GM12878 (cell line): ENCODE results near the gene USP15. TPM values are rescaled to one million over a fixed set of nuclear protein-coding genes. Genes with fewer than 3 reads are reported as not detected.

ENCODE experiments used
- CUX1 ChIP-seq: IDR thresholded peaks from 2 replicates; pipeline ENCODE4 v1.6.1; 2012; ENCODE audit warnings: improper control_type of control experiment, low read depth, low read length; ENCODE audit not compliant: insufficient replicate concordance
- E2F8 ChIP-seq: fragments of 450-650 bp; IDR thresholded peaks from 2 replicates; pipeline ENCODE4 v1.6.1; 2018; ENCODE audit warnings: mild to moderate bottlenecking, low read depth, moderate library complexity; ENCODE audit not compliant: partially characterized antibody
- NBN ChIP-seq: fragments of 450-650 bp; IDR thresholded peaks from 2 replicates; pipeline ENCODE4 v1.6.1; 2016
- TARDBP ChIP-seq: IDR thresholded peaks from 2 replicates; pipeline ENCODE4 v1.6.1; 2016; ENCODE audit warnings: borderline replicate concordance
- polyA plus RNA-seq, 11 experiments: library from polyadenylated mRNA; depleted of rRNA in 4 of 11; unstranded in 6 of 11; stranded (reverse) in 5 of 11; fragments of >200 nt; fragmentation: Nextera tagmentation in 4 of 11; fragmentation: Illumina TruSeq in 1 of 11; extraction: Ambion mirVana in 4 of 11; extraction: Trizol in 1 of 11; gene quantifications; 1 replicate in 1 of 11; 2 replicates in 10 of 11; pipeline versions ENCODE4 v1.2.1 to v1.2.3, GENCODE V29; 2011 to 2016; ENCODE audit warnings: inconsistent platforms in 2 of 11, missing spikeins in 2 of 11, low read depth in 1 of 11
- total RNA-seq, 4 experiments: library from RNA; depleted of rRNA in 3 of 4; stranded (reverse); fragments of >200 nt in 3 of 4; fragmentation: Illumina TruSeq in 1 of 4; extraction: Trizol in 1 of 4; gene quantifications; 2 replicates each; pipeline versions ENCODE4 v1.2.1 to v1.2.3, GENCODE V29; 2013 to 2021
- TF ChIP-seq, protein P1 (sequence below): fragments of 450-650 bp; IDR thresholded peaks from 2 replicates; pipeline ENCODE4 v1.6.1; 2017; ENCODE audit warnings: mild to moderate bottlenecking

The USP15 gene
- total and polyA plus RNA-seq, 10 of the 15 experiments (the other 5 are each of a cell fraction or from before 2014, with no cell fraction given): 57.6 to 101 (median 90.2) TPM

GRCh38 chr12:62409068-62409467 is 148.9 kb downstream of the USP15 start (continued):
- TF ChIP-seq, protein P1, sequence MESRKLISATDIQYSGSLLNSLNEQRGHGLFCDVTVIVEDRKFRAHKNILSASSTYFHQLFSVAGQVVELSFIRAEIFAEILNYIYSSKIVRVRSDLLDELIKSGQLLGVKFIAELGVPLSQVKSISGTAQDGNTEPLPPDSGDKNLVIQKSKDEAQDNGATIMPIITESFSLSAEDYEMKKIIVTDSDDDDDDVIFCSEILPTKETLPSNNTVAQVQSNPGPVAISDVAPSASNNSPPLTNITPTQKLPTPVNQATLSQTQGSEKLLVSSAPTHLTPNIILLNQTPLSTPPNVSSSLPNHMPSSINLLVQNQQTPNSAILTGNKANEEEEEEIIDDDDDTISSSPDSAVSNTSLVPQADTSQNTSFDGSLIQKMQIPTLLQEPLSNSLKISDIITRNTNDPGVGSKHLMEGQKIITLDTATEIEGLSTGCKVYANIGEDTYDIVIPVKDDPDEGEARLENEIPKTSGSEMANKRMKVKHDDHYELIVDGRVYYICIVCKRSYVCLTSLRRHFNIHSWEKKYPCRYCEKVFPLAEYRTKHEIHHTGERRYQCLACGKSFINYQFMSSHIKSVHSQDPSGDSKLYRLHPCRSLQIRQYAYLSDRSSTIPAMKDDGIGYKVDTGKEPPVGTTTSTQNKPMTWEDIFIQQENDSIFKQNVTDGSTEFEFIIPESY: no peak
- no peak for TF ChIP-seq NBN
- TF ChIP-seq E2F8: no peak
- no peak for TF ChIP-seq TARDBP
- TF ChIP-seq CUX1: no peak
